ENCODE measurements around the gene ST6GALNAC6.

DNA sequence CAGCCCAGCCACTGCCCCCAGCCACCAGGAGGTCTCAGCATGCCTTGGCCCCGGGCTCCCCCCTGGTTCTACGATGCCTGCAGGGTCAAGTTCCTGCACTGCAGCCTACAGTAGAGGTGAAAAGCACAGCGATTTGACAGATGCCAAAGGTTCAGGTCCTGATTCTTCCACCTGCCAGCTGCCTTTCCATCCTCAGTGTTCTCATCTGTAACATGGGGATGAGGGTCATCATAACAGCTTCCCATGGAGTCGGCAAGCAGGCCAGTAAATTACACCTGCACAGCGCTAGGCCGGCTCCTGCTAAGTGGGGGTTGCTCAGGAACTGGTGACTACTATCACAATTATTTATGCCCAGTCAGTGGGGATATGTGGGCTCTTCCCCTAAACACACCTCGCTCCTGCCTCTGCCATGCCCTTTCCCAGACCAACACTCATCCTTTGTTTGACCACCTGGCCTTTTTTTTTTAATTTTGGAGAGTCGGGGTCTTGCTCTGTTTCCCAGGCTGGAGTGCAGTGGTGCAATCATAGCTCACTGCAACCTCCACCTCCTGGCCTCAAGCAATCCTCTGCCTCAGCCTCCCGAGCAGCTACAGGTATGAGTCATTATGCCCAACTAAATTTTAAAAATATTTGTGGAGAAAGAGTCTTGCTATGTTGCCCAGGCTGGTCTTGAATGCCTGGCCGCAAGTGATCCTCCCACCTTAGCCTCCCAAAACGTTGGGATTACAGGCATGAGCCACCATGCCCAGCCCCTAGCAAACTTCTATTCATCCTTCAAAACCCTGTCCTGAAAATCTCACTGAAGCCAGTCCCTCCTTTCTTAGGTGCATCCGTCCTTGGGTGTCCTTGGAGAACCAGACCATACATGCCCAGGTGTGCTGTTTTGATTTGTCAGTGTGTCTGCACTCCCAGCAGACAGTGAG is 51.3 kb downstream of the ST6GALNAC6 start:
- TF ChIP-seq SIN3A (IDR thresholded peaks at IDR 0.05; ENCODE audit: borderline replicate concordance, insufficient read depth, low read length) (no peak), TAF1 (IDR thresholded peaks at IDR 0.05; ENCODE audit: borderline replicate concordance, insufficient read depth, low read length) (no peak), POLR2AphosphoS5 (IDR thresholded peaks at IDR 0.05; ENCODE audit: low read depth, low read length) (no peak)
